Peyer's patch (tissue), 4 donors: ENCODE data around the gene STUB1. TPM values are rescaled to one million over a fixed set of nuclear protein-coding genes. Genes with fewer than 3 reads are reported as not detected.
A peak's percentile ranks its signal among the peaks of the same experiment; 100 is the strongest.
"Not testable (repeated sequence)": the region's sequence is repeated elsewhere in the genome, so short reads cannot be mapped to it uniquely, and the experiment has no call there.

Experiments
- DNase-seq, 3 donors: peaks; one replicate each; pipeline ENCODE4 v3.0.0-alpha.2; 2017 to 2019
- H3K27ac ChIP-seq, 4 donors: fragments of 200-600 bp; sonication (generic); one replicate each; pipeline ENCODE4 v1.5.1; 2016 to 2019
- H3K27me3 ChIP-seq, 2 donors: fragments of 200-600 bp; sonication (generic); one replicate each; pipeline ENCODE4 v1.5.1; 2019
- H3K36me3 ChIP-seq, 3 donors: fragments of 200-600 bp; sonication (generic); one replicate each; pipeline ENCODE4 v1.5.1; 2016 to 2019
- H3K4me1 ChIP-seq, 4 donors: fragments of 200-600 bp; sonication (generic); one replicate each; pipeline ENCODE4 v1.5.1; 2016 to 2019
- H3K4me3 ChIP-seq, 4 donors: fragments of 200-600 bp; sonication (generic); 1 replicate in 3 of 4; 2 replicates in 1 of 4; pipeline ENCODE4 v1.5.1; 2016 to 2019; ENCODE audit warnings: mild to moderate bottlenecking in 1 of 4
- H3K9me3 ChIP-seq, 4 donors: fragments of 200-600 bp; sonication (generic); one replicate each; pipeline ENCODE4 v1.5.1; 2016 to 2019; ENCODE audit warnings: mild to moderate bottlenecking in 1 of 4
- CTCF ChIP-seq, 6 experiments: fragments of 450-650 bp in 4 of 6; fragments of 200-600 bp in 2 of 6; sonication (generic) in 1 of 6; IDR thresholded peaks; one replicate each; pipeline ENCODE4 v1.5.1; 2017 to 2019; ENCODE audit warnings: antibody characterized with exemption in 6 of 6, mild to moderate bottlenecking in 3 of 6, moderate library complexity in 1 of 6
- POLR2A ChIP-seq, 2 donors: fragments of 450-650 bp; IDR thresholded peaks; one replicate each; pipeline ENCODE4 v1.5.1; 2017; ENCODE audit warnings: antibody characterized with exemption in 2 of 2, mild to moderate bottlenecking in 2 of 2, moderate library complexity in 2 of 2
- total RNA-seq, 4 donors: library from RNA; depleted of rRNA; stranded (reverse); fragments of >200 nt; gene quantifications; one replicate each; pipeline ENCODE4 v1.1.0, GENCODE V29; 2016

STUB1 gene
- total RNA-seq, 4 donors from 2014 or later: 96.0 to 291 (median 107) TPM

GRCh38 chr16:709566-710499, 29.6 kb downstream of the STUB1 start:
- Histone ChIP-seq H3K27me3 (peaks cover 0 to 34% of the 10 kb centered on the region in 2 donors), H3K27ac (no peak overlapping the region), H3K4me3 (no peak overlapping the region), H3K9me3 (no peaks in the 10 kb centered on the region), H3K36me3 (no peaks in the 10 kb centered on the region), H3K4me1 (peaks cover 0 to 19% (median 7%) of the 10 kb centered on the region in 4 donors)
- DNase-seq: no peak
- TF ChIP-seq CTCF (IDR thresholded peaks at IDR 0.05) (no peak), POLR2A (IDR thresholded peaks at IDR 0.05) (no peak)

GRCh38 chr16:710500-711075, 30.4 kb downstream of the STUB1 start:
- H3K4me3 ChIP-seq: no peak overlapping the region
- no peak for DNase-seq
- peaks cover 0 to 27% of the 10 kb centered on the region in 2 donors for H3K27me3 ChIP-seq
- no peaks in the 10 kb centered on the region for H3K9me3 ChIP-seq
- TF ChIP-seq POLR2A (IDR thresholded peaks at IDR 0.05) (no peak), CTCF (IDR thresholded peaks at IDR 0.05) (no peak)
- H3K27ac ChIP-seq: no peak overlapping the region
- H3K4me1 ChIP-seq: peaks cover 0 to 18% (median 6%) of the 10 kb centered on the region in 4 donors
- H3K36me3 ChIP-seq: no peaks in the 10 kb centered on the region

- Histone ChIP-seq H3K9me3 (no peaks in the 10 kb centered on the region), H3K27me3 (peaks cover 0 to 25% of the 10 kb centered on the region in 2 donors), H3K36me3 (no peaks in the 10 kb centered on the region), H3K27ac (no peak overlapping the region), H3K4me3 (no peak overlapping the region), H3K4me1 (peaks cover 2 to 20% (median 11%) of the 10 kb centered on the region in 4 donors)
- DNase-seq: no peak
- TF ChIP-seq POLR2A (IDR thresholded peaks at IDR 0.05): no peak
- no peak for TF ChIP-seq CTCF (IDR thresholded peaks at IDR 0.05)
Observed at GRCh38 chr16:711084-711483, 30.9 kb downstream of the STUB1 start.

- Histone ChIP-seq H3K27me3 (peaks cover 0 to 18% of the 10 kb centered on the region in 2 donors), H3K4me1 (peaks cover 4 to 24% (median 13%) of the 10 kb centered on the region in 4 donors), H3K36me3 (no peaks in the 10 kb centered on the region), H3K4me3 (no peak overlapping the region), H3K9me3 (no peaks in the 10 kb centered on the region), H3K27ac (no peak overlapping the region)
- peak; percentile 68 to 89 (median 87) for DNase-seq
- TF ChIP-seq CTCF (IDR thresholded peaks at IDR 0.05): peak; percentile 85 to 97 (median 92)
- TF ChIP-seq POLR2A (IDR thresholded peaks at IDR 0.05): no peak
Observed at GRCh38 chr16:711548-712320, 31.5 kb downstream of the STUB1 start.

GRCh38 chr16:712740-713250, 32.6 kb downstream of the STUB1 start:
- DNase-seq: peak in 2 of 3 donors; percentile 55 to 74
- TF ChIP-seq CTCF (IDR thresholded peaks at IDR 0.05): peak in 5 of 6 experiments; percentile 29 to 43 (median 34)

More at GRCh38 chr16:712740-713250, 32.6 kb downstream of the STUB1 start:
- Histone ChIP-seq H3K4me1 (peaks cover 4 to 24% (median 13%) of the 10 kb centered on the region in 4 donors), H3K27me3 (peaks cover 0 to 11% of the 10 kb centered on the region in 2 donors)
- H3K9me3 ChIP-seq, H3K4me3 ChIP-seq, H3K27ac ChIP-seq, H3K36me3 ChIP-seq: not testable (repeated sequence)
